SU-DHL-6 (cell line): ENCODE data around the gene PPP1R14C.

ENCODE experiments used
- H2AFZ ChIP-seq: fragments of 200-600 bp; sonication (generic); 2 replicates; pipeline ENCODE4 v1.6.1; 2014; ENCODE audit warnings: low read depth, mild to moderate bottlenecking, moderate library complexity, mixed read lengths, antibody characterized with exemption, low read length; ENCODE audit not compliant: severe bottlenecking
- H3F3A ChIP-seq: fragments of 200-600 bp; shearing (Covaris generic); 2 replicates; pipeline ENCODE4 v1.6.0; 2016; ENCODE audit warnings: antibody characterized with exemption, mild to moderate bottlenecking; ENCODE audit not compliant: insufficient read depth
- H3K27ac ChIP-seq: fragments of 200-600 bp; sonication (generic); 2 replicates; pipeline ENCODE4 v1.5.1; 2016; ENCODE audit warnings: low read depth, mild to moderate bottlenecking, low read length, moderate library complexity, mixed read lengths
- H3K27me3 ChIP-seq: fragments of 200-600 bp; sonication (generic), shearing (Covaris generic); 2 replicates; pipeline ENCODE4 v1.6.0; 2014; ENCODE audit warnings: mild to moderate bottlenecking, low read length
- H3K36me3 ChIP-seq: fragments of 200-600 bp; sonication (generic); 2 replicates; pipeline ENCODE4 v1.6.1; 2014; ENCODE audit warnings: mild to moderate bottlenecking, low read length, mixed read lengths
- H3K4me2 ChIP-seq: fragments of 300-600, 200-600 bp; shearing (Covaris generic), sonication (generic); 2 replicates; pipeline ENCODE4 v1.6.0; 2014; ENCODE audit warnings: low read length, low read depth, mild to moderate bottlenecking; ENCODE audit not compliant: poor library complexity, severe bottlenecking
- H3K4me3 ChIP-seq: fragments of 200-600 bp; sonication (generic); 2 replicates; pipeline ENCODE4 v1.5.1; 2014; ENCODE audit warnings: antibody characterized with exemption, low read length, mild to moderate bottlenecking, mixed read lengths; ENCODE audit not compliant: insufficient read depth, poor library complexity, severe bottlenecking
- H3K79me2 ChIP-seq: fragments of 200-600 bp; sonication (generic); 2 replicates; pipeline ENCODE4 v1.6.1; 2014; ENCODE audit warnings: mild to moderate bottlenecking, low read length, moderate library complexity; ENCODE audit not compliant: insufficient read depth
- H3K9ac ChIP-seq: fragments of 200-600 bp; sonication (generic); 2 replicates; pipeline ENCODE4 v1.7.0; 2014; ENCODE audit warnings: mild to moderate bottlenecking, low read length
- H3K9me2 ChIP-seq: fragments of 200-600 bp; sonication (generic); replicated peaks from 2 replicates; pipeline ENCODE4 v1.6.1; 2014; ENCODE audit warnings: low read length; ENCODE audit not compliant: insufficient read depth
- H3K9me3 ChIP-seq: fragments of 200-600 bp; sonication (generic); 2 replicates; pipeline ENCODE4 v1.6.1; 2014; ENCODE audit warnings: low read length, mixed read lengths; ENCODE audit not compliant: insufficient read depth
- H4K20me1 ChIP-seq: fragments of 200-600 bp; sonication (generic); 2 replicates; pipeline ENCODE4 v1.6.1; 2014; ENCODE audit warnings: low read depth, mild to moderate bottlenecking, antibody characterized with exemption, low read length, moderate library complexity, mixed read lengths
- CTCF ChIP-seq: fragments of 200-600 bp; sonication (generic); IDR thresholded peaks from one replicate; pipeline ENCODE4 v1.5.1; 2017; ENCODE audit warnings: antibody characterized with exemption, mild to moderate bottlenecking, low read length, moderate library complexity; ENCODE audit not compliant: insufficient read depth, poor library complexity, severe bottlenecking
- EZH2phosphoT487 ChIP-seq: fragments of 200-600 bp; sonication (generic), shearing (Covaris generic); conservative IDR thresholded peaks from 2 replicates; pipeline ENCODE4 v1.6.1; 2018; ENCODE audit warnings: mild to moderate bottlenecking, antibody characterized with exemption, low read length, moderate library complexity, mixed read lengths

The PPP1R14C gene

DNA sequence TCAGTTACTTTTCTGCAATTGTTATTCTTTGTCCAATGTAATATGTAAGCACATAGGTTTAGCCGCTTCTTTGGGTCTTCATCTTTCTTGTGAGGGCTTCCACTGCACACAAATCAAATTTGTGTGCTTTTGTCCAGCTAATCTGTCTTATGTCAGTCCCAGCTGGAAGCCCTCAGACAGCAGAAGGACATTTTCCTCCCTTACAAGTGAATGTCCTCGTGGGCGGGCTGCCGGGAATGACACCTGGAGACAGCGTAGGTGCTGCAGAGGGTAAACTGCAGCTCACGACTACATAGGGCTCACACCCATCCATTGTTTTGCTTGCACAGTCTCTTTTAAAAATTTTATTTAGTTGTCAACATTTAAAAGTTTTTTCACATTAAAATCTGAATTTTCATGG is 24.6 kb upstream of the PPP1R14C start:
- H3K36me3 ChIP-seq = no peaks in the 10 kb centered on the region

DNA sequence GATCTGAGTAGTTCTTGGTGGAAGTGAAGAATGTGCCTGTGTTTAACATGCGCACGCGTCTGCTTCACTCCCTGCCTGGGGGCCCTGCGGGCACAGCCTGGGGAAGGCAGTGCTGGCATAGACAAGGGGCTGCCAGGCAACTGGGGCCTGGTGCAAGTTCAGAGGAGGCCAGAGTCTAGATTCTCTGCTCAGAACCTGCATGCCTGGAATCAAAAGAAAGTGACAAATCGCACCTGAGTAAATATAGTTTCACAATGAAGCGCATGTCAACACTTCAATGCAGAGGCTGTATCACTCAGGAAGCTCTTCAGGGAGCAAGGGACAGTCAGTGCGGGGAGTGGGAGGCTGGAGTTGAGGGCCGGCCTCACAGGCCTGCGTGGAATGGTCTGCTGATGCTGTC is 24.2 kb upstream of the PPP1R14C start:
- Histone ChIP-seq H2AFZ (no peak overlapping the region), H3K27me3 (no peaks in the 10 kb centered on the region), H3K9me2 (no peaks in the 10 kb centered on the region), H3K27ac (no peak overlapping the region), H3K79me2 (no peaks in the 10 kb centered on the region), H3F3A (no peaks in the 10 kb centered on the region), H3K4me3 (no peak overlapping the region), H3K4me2 (no peak overlapping the region), H3K36me3 (no peaks in the 10 kb centered on the region), H4K20me1 (no peaks in the 10 kb centered on the region), H3K9me3 (no peaks in the 10 kb centered on the region), H3K9ac (no peak overlapping the region)
- no peak for TF ChIP-seq CTCF
- TF ChIP-seq EZH2phosphoT487 = no peak

More for the DNA sequence above, 24.6 kb upstream of the PPP1R14C start:
- no peak overlapping the region for H3K4me2 ChIP-seq
- no peaks in the 10 kb centered on the region for H3K79me2 ChIP-seq
- no peak overlapping the region for H3K4me3 ChIP-seq
- no peaks in the 10 kb centered on the region for H3K9me2 ChIP-seq
- no peaks in the 10 kb centered on the region for H4K20me1 ChIP-seq
- no peak overlapping the region for H3K27ac ChIP-seq
- H3K9ac ChIP-seq = no peak overlapping the region
- no peak for TF ChIP-seq CTCF
- no peak for TF ChIP-seq EZH2phosphoT487
- H3K9me3 ChIP-seq = no peaks in the 10 kb centered on the region
- no peaks in the 10 kb centered on the region for H3K27me3 ChIP-seq
- H3F3A ChIP-seq = no peaks in the 10 kb centered on the region
- no peak overlapping the region for H2AFZ ChIP-seq

GRCh38 chr6:150119173-150119572 is 23.7 kb upstream of the PPP1R14C start:
- Histone ChIP-seq H3F3A (no peaks in the 10 kb centered on the region), H3K36me3 (no peaks in the 10 kb centered on the region), H3K9me2 (no peaks in the 10 kb centered on the region), H3K9me3 (no peaks in the 10 kb centered on the region), H2AFZ (no peak overlapping the region), H3K4me2 (no peak overlapping the region), H3K79me2 (no peaks in the 10 kb centered on the region), H3K27me3 (no peaks in the 10 kb centered on the region), H3K4me3 (no peak overlapping the region), H3K27ac (no peak overlapping the region), H4K20me1 (no peaks in the 10 kb centered on the region), H3K9ac (no peak overlapping the region)
- no peak for TF ChIP-seq EZH2phosphoT487
- no peak for TF ChIP-seq CTCF

DNA sequence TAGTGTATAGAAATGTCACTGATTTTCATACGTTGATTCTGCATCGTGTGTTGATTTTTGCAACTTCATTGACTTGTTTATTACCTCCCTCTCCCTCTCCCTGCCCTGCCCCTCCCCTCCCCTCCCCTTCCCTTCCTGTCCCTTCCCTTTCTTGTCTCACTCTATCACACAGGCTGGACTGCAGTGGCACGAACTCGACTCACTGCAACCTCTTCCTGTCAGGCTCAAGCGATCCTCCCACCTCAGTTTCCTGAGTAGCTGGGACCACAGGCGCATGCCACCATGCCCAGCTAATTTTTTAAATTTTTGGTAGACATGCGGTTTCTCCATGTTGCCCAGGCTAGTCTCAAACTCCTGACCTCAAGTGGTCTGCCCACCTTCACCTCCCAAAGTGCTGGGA is 19.2 kb upstream of the PPP1R14C start:
- H3K79me2 ChIP-seq = no peaks in the 10 kb centered on the region
- H3K27me3 ChIP-seq = no peaks in the 10 kb centered on the region
- H3F3A ChIP-seq = no peaks in the 10 kb centered on the region
- H3K27ac ChIP-seq = no peak overlapping the region
- H3K4me2 ChIP-seq = no peak overlapping the region
- H3K9me3 ChIP-seq = no peaks in the 10 kb centered on the region
- no peak for TF ChIP-seq CTCF
- no peak overlapping the region for H3K4me3 ChIP-seq
- no peaks in the 10 kb centered on the region for H3K9me2 ChIP-seq
- no peaks in the 10 kb centered on the region for H3K36me3 ChIP-seq
- no peak overlapping the region for H3K9ac ChIP-seq
- no peak overlapping the region for H2AFZ ChIP-seq
- H4K20me1 ChIP-seq = no peaks in the 10 kb centered on the region
